Large intestine (tissue), 3 donors: ENCODE results near the gene TIAM2. TPM values are rescaled to one million over a fixed set of nuclear protein-coding genes. Genes with fewer than 3 reads are reported as not detected.
A peak's percentile ranks its signal among the peaks of the same experiment; 100 is the strongest.
"Not testable (repeated sequence)": the region's sequence is repeated elsewhere in the genome, so short reads cannot be mapped to it uniquely, and the experiment has no call there.

Source experiments
- DNase-seq, 2 donors: peaks; one replicate each; pipeline versions ENCODE4 v3.0.0 to v3.0.0-alpha.2; 2013
- H3K27ac ChIP-seq: one replicate; pipeline ENCODE4 v1.5.1; 2013; ENCODE audit warnings: low read length
- H3K27me3 ChIP-seq: 2 replicates; pipeline ENCODE4 v1.6.1; 2013; ENCODE audit warnings: low read length; ENCODE audit not compliant: control insufficient read depth, insufficient read depth
- H3K36me3 ChIP-seq: 2 replicates; pipeline ENCODE4 v1.6.1; 2013; ENCODE audit warnings: low read length; ENCODE audit not compliant: control insufficient read depth, insufficient read depth
- H3K4me1 ChIP-seq: one replicate; pipeline ENCODE4 v1.6.1; 2013; ENCODE audit warnings: low read length; ENCODE audit not compliant: control insufficient read depth, insufficient read depth
- H3K4me3 ChIP-seq: one replicate; pipeline ENCODE4 v1.5.1; 2013; ENCODE audit warnings: low read length
- H3K9me3 ChIP-seq: one replicate; pipeline ENCODE4 v1.6.1; 2013; ENCODE audit warnings: mild to moderate bottlenecking, low read depth, low read length, moderate library complexity; ENCODE audit not compliant: control insufficient read depth
- WGBS: methylation state at CpG from one replicate; pipeline ENCODE4 v1.1.5; 2013; ENCODE audit warnings: low lambda C conversion rate; ENCODE audit not compliant: insufficient coverage; 5-methylcytosine and 5-hydroxymethylcytosine counted together
- polyA plus RNA-seq: library from polyadenylated mRNA; unstranded; fragments of 120-200 nt; gene quantifications from one replicate; pipeline ENCODE4 v1.2.1, GENCODE V29; 2013

Gene TIAM2
- polyA plus RNA-seq, 1 donor, result 16.3 TPM

- no peak for DNase-seq
- WGBS, result no CpG with 5 or more reads among the region's 2 CpGs
- no peaks in the 10 kb centered on the region for H3K36me3 ChIP-seq
- H3K27ac ChIP-seq, result peak overlapping the region; percentile 73
- H3K4me1 ChIP-seq, result peaks cover 27% of the 10 kb centered on the region
- H3K9me3 ChIP-seq, result peaks cover 9% of the 10 kb centered on the region
- no peaks in the 10 kb centered on the region for H3K27me3 ChIP-seq
- no peak overlapping the region for H3K4me3 ChIP-seq
Measured at GRCh38 chr6:154962753-154963152, 32.4 kb upstream of the TIAM2 start.

GRCh38 chr6:154966065-154966770 lies 28.9 kb upstream of the TIAM2 start:
- WGBS, result no CpG with 5 or more reads among the region's 51 CpGs
- not testable (repeated sequence) for H3K27ac ChIP-seq, H3K9me3 ChIP-seq

GRCh38 chr6:154969796-154970195 lies 25.3 kb upstream of the TIAM2 start:
- peak overlapping the region; percentile 5 for H3K27ac ChIP-seq
- no CpG with 5 or more reads among the region's 5 CpGs for WGBS
- no peak overlapping the region for H3K4me3 ChIP-seq

More at GRCh38 chr6:154966065-154966770, 28.9 kb upstream of the TIAM2 start:
- peaks cover 26% of the 10 kb centered on the region for H3K4me1 ChIP-seq
- H3K36me3 ChIP-seq, DNase-seq, H3K4me3 ChIP-seq, H3K27me3 ChIP-seq: not testable (repeated sequence)

GRCh38 chr6:154974485-154975149 lies 20.5 kb upstream of the TIAM2 start:
- Histone ChIP-seq H3K4me1 (peaks cover 5% of the 10 kb centered on the region), H3K27ac (no peak overlapping the region), H3K36me3 (no peaks in the 10 kb centered on the region), H3K9me3 (no peaks in the 10 kb centered on the region), H3K4me3 (no peak overlapping the region), H3K27me3 (no peaks in the 10 kb centered on the region)
- WGBS, result 100% methylated on average over 1 of the region's 11 CpGs
- DNase-seq, result no peak

More at GRCh38 chr6:154969796-154970195, 25.3 kb upstream of the TIAM2 start:
- Histone ChIP-seq H3K9me3 (peaks cover 9% of the 10 kb centered on the region), H3K27me3 (no peaks in the 10 kb centered on the region), H3K36me3 (no peaks in the 10 kb centered on the region), H3K4me1 (peaks cover 12% of the 10 kb centered on the region)
- peak in 1 of 2 donors; percentile 50 for DNase-seq

GRCh38 chr6:154977588-154977987 lies 17.5 kb upstream of the TIAM2 start:
- 98% methylated on average over 5 of the region's 5 CpGs for WGBS
- Histone ChIP-seq H3K4me1 (peaks cover 5% of the 10 kb centered on the region), H3K36me3 (no peaks in the 10 kb centered on the region), H3K9me3 (peaks cover 3% of the 10 kb centered on the region), H3K4me3 (no peak overlapping the region), H3K27me3 (no peaks in the 10 kb centered on the region), H3K27ac (no peak overlapping the region)
- DNase-seq, result no peak

GRCh38 chr6:154980273-154981078 lies 14.6 kb upstream of the TIAM2 start:
- no peak for DNase-seq
- no peaks in the 10 kb centered on the region for H3K27me3 ChIP-seq
- WGBS, result no CpG with 5 or more reads among the region's 8 CpGs
- peaks cover 3% of the 10 kb centered on the region for H3K9me3 ChIP-seq
- peak overlapping the region; percentile 82 for H3K27ac ChIP-seq
- H3K4me1 ChIP-seq, result peaks cover 5% of the 10 kb centered on the region
- no peaks in the 10 kb centered on the region for H3K36me3 ChIP-seq
- no peak overlapping the region for H3K4me3 ChIP-seq

- peak overlapping the region; percentile 82 for H3K27ac ChIP-seq
- no peak overlapping the region for H3K4me3 ChIP-seq
- peaks cover 5% of the 10 kb centered on the region for H3K4me1 ChIP-seq
- H3K36me3 ChIP-seq, result no peaks in the 10 kb centered on the region
- peak; percentile 80 to 90 for DNase-seq
- WGBS, result 74% methylated on average over 5 of the region's 12 CpGs
- no peaks in the 10 kb centered on the region for H3K27me3 ChIP-seq
- peaks cover 3% of the 10 kb centered on the region for H3K9me3 ChIP-seq
Measured at GRCh38 chr6:154981079-154981870, 13.8 kb upstream of the TIAM2 start.

GRCh38 chr6:154984146-154984545 lies 11.0 kb upstream of the TIAM2 start:
- Histone ChIP-seq H3K4me1 (peaks cover 15% of the 10 kb centered on the region), H3K27ac (no peak overlapping the region), H3K36me3 (no peaks in the 10 kb centered on the region), H3K27me3 (no peaks in the 10 kb centered on the region), H3K9me3 (peaks cover 3% of the 10 kb centered on the region), H3K4me3 (no peak overlapping the region)
- no peak for DNase-seq
- WGBS, result 100% methylated on average over 2 of the region's 4 CpGs

GRCh38 chr6:154986787-154987235 lies 8.3 kb upstream of the TIAM2 start:
- WGBS, result 17% methylated on average over 1 of the region's 4 CpGs
- Histone ChIP-seq H3K9me3 (no peaks in the 10 kb centered on the region), H3K27me3 (no peaks in the 10 kb centered on the region), H3K27ac (peak overlapping the region; percentile 42), H3K36me3 (no peaks in the 10 kb centered on the region), H3K4me3 (no peak overlapping the region), H3K4me1 (peaks cover 10% of the 10 kb centered on the region)
- peak; percentile 61 to 88 for DNase-seq
